Inflammatory macrophage treated with lipopolysaccharide for 4 hours (primary cell): ENCODE results near the gene STK24.

Source experiments
- DNase-seq: peaks from one replicate; pipeline ENCODE4 v3.0.0-alpha.2; 2020

STK24 gene

GRCh38 chr13:98528663-98529064, 48.2 kb downstream of the STK24 start:
- no peak for DNase-seq

- DNase-seq: no peak
Measured at GRCh38 chr13:98527526-98527925, 49.4 kb downstream of the STK24 start.

GRCh38 chr13:98526182-98526512, 50.8 kb downstream of the STK24 start:
- DNase-seq: no peak

- DNase-seq: peak; percentile 34
Measured at GRCh38 chr13:98525456-98526181, 51.3 kb downstream of the STK24 start.

GRCh38 chr13:98524793-98525192, 52.1 kb downstream of the STK24 start:
- DNase-seq: no peak

DNA sequence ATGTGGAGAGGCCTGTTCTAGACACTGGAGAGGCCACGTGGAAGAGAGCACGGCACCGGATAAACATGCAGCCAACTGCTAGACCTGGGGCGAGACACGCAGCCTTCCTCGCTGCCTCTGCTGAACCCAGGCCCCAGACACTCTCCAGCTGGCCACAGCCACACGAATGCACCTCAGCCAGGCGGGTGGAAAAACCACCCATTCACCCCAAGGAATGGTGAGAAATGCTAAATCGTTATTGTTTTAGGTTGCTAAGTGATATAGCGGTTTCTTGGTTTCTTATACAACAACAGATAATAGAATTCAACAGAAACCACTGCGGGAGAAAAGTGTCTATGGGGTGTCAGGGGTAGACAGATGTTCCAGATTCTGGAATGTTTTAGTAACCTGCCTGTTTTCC, 52.5 kb downstream of the STK24 start:
- DNase-seq: no peak

GRCh38 chr13:98523455-98524102, 53.3 kb downstream of the STK24 start:
- DNase-seq: no peak

- DNase-seq: no peak
Measured at GRCh38 chr13:98522371-98522770, 54.5 kb downstream of the STK24 start.

GRCh38 chr13:98521461-98522247, 55.3 kb downstream of the STK24 start:
- no peak for DNase-seq

GRCh38 chr13:98520674-98521449, 56.0 kb downstream of the STK24 start:
- no peak for DNase-seq

DNA sequence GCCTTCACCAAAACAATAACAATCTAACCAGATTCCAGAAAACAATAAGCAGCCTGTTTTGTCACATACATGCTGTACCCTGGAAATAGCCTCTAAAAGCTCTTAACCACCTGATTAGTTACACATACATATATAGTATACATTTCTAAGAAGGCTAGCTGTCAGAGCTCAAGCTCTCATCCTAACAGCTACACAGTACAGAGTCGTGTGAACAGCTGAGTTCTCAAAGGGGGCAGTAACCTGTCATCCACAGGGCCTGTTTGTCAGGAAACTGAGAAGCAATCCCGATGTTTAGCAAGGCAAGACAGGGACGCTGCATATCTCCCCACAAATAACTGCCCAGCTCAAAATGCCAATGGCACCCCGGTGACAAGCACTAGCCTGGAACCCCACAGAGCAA, 56.9 kb downstream of the STK24 start:
- DNase-seq: no peak

- peak; percentile 43 for DNase-seq
Measured at GRCh38 chr13:98517576-98518310, 59.2 kb downstream of the STK24 start.

GRCh38 chr13:98515818-98516465, 61.0 kb downstream of the STK24 start:
- no peak for DNase-seq

GRCh38 chr13:98514288-98514687, 62.6 kb downstream of the STK24 start:
- DNase-seq: peak; percentile 33

DNA sequence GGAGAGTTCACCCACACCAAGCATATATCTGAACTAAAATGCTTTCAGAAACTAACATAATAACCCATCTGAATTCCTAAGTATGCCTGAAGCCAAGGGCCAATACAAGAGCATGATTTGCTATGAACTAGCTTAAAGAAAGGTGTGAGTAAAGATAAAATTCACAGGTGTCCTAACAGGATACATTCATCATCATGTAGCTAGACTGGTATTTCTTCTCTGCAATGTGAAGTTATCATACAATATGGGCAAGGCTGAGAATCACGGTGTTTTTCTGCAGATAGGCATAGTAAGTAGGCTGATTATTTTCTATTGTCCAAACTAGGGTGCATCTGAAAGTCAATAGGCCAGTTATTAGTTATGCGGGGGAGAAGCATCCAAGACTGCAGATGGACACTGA, 63.1 kb downstream of the STK24 start:
- no peak for DNase-seq

- no peak for DNase-seq
Measured at GRCh38 chr13:98512774-98513665, 63.9 kb downstream of the STK24 start.

GRCh38 chr13:98511435-98511834, 65.5 kb downstream of the STK24 start:
- DNase-seq: no peak

DNA sequence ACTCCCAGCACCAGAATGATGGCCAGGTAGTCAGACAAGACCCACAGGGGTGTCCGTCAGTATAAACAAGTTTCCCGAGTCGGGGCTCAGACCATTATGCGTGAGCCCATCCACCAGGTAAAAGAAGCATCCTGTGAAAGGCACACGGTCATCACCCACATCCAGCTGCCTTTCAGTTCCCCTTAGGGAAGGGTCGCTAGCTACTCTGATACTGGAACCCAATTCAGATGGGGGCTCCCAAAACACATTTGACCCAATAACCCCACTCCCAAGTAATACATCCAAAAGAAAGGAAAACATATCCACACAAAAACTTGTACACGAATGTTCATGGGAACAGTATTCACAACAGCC, 66.8 kb downstream of the STK24 start:
- DNase-seq: no peak

DNA sequence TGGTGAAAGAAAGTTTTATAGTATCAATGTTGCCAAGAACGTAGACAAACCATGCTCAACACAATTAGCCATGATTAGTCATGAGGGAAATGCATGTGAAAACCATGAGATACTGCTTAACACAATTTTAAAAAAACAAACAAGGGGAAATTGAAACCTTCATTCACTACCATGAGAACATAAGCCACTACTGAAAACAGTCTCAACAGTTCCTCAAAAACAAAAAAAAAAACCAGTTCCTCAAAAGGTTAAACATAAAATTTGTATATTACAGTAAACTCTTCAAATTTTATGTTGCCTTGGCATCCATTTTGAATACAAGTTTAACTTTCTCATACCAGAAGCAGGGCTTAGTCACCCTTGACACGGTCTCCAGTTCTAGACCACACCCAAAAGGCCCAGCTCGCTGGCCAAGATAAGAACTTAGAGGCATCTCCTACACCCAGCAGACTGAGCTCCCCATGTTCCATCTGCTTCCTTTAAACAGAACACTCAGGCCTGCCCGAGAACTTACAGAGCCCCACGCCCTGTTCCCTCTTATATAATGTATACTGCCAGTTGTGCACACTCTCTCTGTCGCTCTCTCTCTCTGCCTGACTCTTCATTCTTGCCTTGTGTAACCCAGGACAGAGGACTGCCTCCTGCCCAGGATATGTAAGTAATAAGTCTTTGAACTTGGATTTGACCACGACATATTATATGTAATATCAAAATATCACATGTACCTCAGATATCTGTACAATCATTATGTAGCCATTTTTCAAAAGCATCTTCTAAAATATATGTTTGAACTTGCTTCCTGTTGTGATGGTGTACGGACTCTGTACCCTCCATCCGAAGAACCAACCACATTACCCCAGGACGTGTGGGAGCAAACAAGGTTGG, 67.4 kb downstream of the STK24 start:
- peak; percentile 95 for DNase-seq

- DNase-seq: peak; percentile 30
Measured at GRCh38 chr13:98508685-98509084, 68.2 kb downstream of the STK24 start.
